Neural cell (in vitro differentiated cells): ENCODE results near the gene TRPM3. TPM values are rescaled to one million over a fixed set of nuclear protein-coding genes. Genes with fewer than 3 reads are reported as not detected.

Source experiments
- H2AFZ ChIP-seq: fragments of 200-600, 300-800 bp; sonication (generic), shearing (Covaris generic); 2 replicates; pipeline ENCODE4 v1.6.0; 2014; ENCODE audit warnings: low read depth, mild to moderate bottlenecking, antibody characterized with exemption, low read length, moderate library complexity
- H3F3A ChIP-seq: fragments of 200-600 bp; shearing (Covaris generic); 2 replicates; pipeline ENCODE4 v1.6.1; 2016; ENCODE audit warnings: mild to moderate bottlenecking, moderate library complexity, mixed read lengths, antibody characterized with exemption, low read length; ENCODE audit not compliant: insufficient read depth, poor library complexity, severe bottlenecking
- H3K27ac ChIP-seq: fragments of 200-600, 300-800 bp; sonication (generic), shearing (Covaris generic); 2 replicates; pipeline ENCODE4 v1.5.1; 2014; ENCODE audit warnings: mild to moderate bottlenecking, low read length, moderate library complexity
- H3K27me3 ChIP-seq: fragments of 300-800, 200-600 bp; sonication (generic), shearing (Covaris generic); 2 replicates; pipeline ENCODE4 v1.6.0; 2014; ENCODE audit warnings: mild to moderate bottlenecking, low read depth, low read length, moderate library complexity; ENCODE audit not compliant: insufficient read depth
- H3K36me3 ChIP-seq: fragments of 300-800, 200-600 bp; sonication (generic), shearing (Covaris generic); 2 replicates; pipeline ENCODE4 v1.5.1; 2014; ENCODE audit warnings: mild to moderate bottlenecking, antibody characterized with exemption, low read length, moderate library complexity; ENCODE audit not compliant: insufficient read depth
- H3K4me2 ChIP-seq: fragments of 300-800, 200-600 bp; sonication (generic), shearing (Covaris generic); 2 replicates; pipeline ENCODE4 v1.6.0; 2014; ENCODE audit warnings: mild to moderate bottlenecking, low read length
- H3K4me3 ChIP-seq: fragments of 300-800, 200-600 bp; sonication (generic), shearing (Covaris generic); 2 replicates; pipeline ENCODE4 v1.5.1; 2014; ENCODE audit warnings: mild to moderate bottlenecking, low read length, moderate library complexity
- H3K79me2 ChIP-seq: fragments of 200-600 bp; shearing (Covaris generic); replicated peaks from 2 replicates; pipeline ENCODE4 v1.6.0; 2014; ENCODE audit warnings: mild to moderate bottlenecking, low read length, moderate library complexity; ENCODE audit not compliant: insufficient read depth
- H3K9ac ChIP-seq: fragments of 300-800, 200-600 bp; sonication (generic), shearing (Covaris generic); 2 replicates; pipeline ENCODE4 v1.6.1; 2016; ENCODE audit warnings: mild to moderate bottlenecking, low read length, mixed read lengths
- H3K9me2 ChIP-seq: fragments of 200-600 bp; shearing (Covaris generic); 2 replicates; pipeline ENCODE4 v1.6.1; 2016; ENCODE audit warnings: mild to moderate bottlenecking, low read length, mixed read lengths; ENCODE audit not compliant: insufficient read depth
- H3K9me3 ChIP-seq: fragments of 200-600, 300-800 bp; sonication (generic), shearing (Covaris generic); 2 replicates; pipeline ENCODE4 v1.6.1; 2016; ENCODE audit warnings: mild to moderate bottlenecking, mixed run types, low read length, moderate library complexity, mixed read lengths
- H4K20me1 ChIP-seq: fragments of 200-600 bp; shearing (Covaris generic); 2 replicates; pipeline ENCODE4 v1.6.1; 2016; ENCODE audit warnings: mild to moderate bottlenecking, mixed run types; ENCODE audit not compliant: insufficient read depth
- CTCF ChIP-seq: fragments of 450-650 bp; IDR thresholded peaks from 2 replicates; pipeline ENCODE4 v1.5.1; 2014; ENCODE audit warnings: antibody characterized with exemption, mild to moderate bottlenecking, moderate library complexity; ENCODE audit not compliant: poor library complexity, severe bottlenecking
- EP300 ChIP-seq: fragments of 450-650 bp; conservative IDR thresholded peaks from 2 replicates; pipeline ENCODE4 v1.6.1; 2014; ENCODE audit warnings: antibody characterized with exemption, mild to moderate bottlenecking, moderate library complexity; ENCODE audit not compliant: poor library complexity, severe bottlenecking
- EZH2 ChIP-seq: fragments of 200-600, 300-800 bp; shearing (Covaris generic), sonication (generic); IDR thresholded peaks from 2 replicates; pipeline ENCODE4 v1.6.1; 2014; ENCODE audit warnings: antibody characterized with exemption, low read length, borderline replicate concordance, mild to moderate bottlenecking; ENCODE audit not compliant: insufficient read depth, poor library complexity, severe bottlenecking
- MXI1 ChIP-seq: fragments of 450-650 bp; conservative IDR thresholded peaks from 2 replicates; pipeline ENCODE4 v1.6.1; 2014; ENCODE audit warnings: antibody characterized with exemption, mild to moderate bottlenecking; ENCODE audit not compliant: poor library complexity, severe bottlenecking
- POLR2AphosphoS5 ChIP-seq: IDR thresholded peaks from 2 replicates; pipeline ENCODE4 v1.6.1; 2012
- RAD21 ChIP-seq: fragments of 450-650 bp; conservative IDR thresholded peaks from 2 replicates; pipeline ENCODE4 v1.6.1; 2014; ENCODE audit warnings: antibody characterized with exemption, mild to moderate bottlenecking, moderate library complexity
- REST ChIP-seq: IDR thresholded peaks from 2 replicates; pipeline ENCODE4 v1.6.1; 2012; ENCODE audit warnings: borderline replicate concordance
- SMC3 ChIP-seq: fragments of 450-650 bp; conservative IDR thresholded peaks from 2 replicates; pipeline ENCODE4 v1.6.1; 2014; ENCODE audit warnings: antibody characterized with exemption, mild to moderate bottlenecking, moderate library complexity; ENCODE audit not compliant: poor library complexity
- TAF1 ChIP-seq: IDR thresholded peaks from 2 replicates; pipeline ENCODE4 v1.6.1; 2012; ENCODE audit warnings: low read depth
- polyA plus RNA-seq: library from polyadenylated mRNA; depleted of rRNA; stranded (reverse); fragments of >200 nt; gene quantifications from 2 replicates; pipeline ENCODE4 v1.2.3, GENCODE V29; 2014

TRPM3 gene
- polyA plus RNA-seq, 1 donor from 2014 or later: 1.3 TPM

- H4K20me1 ChIP-seq: no peaks in the 10 kb centered on the region
- H3K27me3 ChIP-seq: no peaks in the 10 kb centered on the region
- no peaks in the 10 kb centered on the region for H3F3A ChIP-seq
- no peaks in the 10 kb centered on the region for H3K79me2 ChIP-seq
- H3K9me3 ChIP-seq: no peaks in the 10 kb centered on the region
- no peak for TF ChIP-seq POLR2AphosphoS5
- no peak for TF ChIP-seq EZH2
- no peak for TF ChIP-seq TAF1
- no peak for TF ChIP-seq RAD21
- TF ChIP-seq SMC3: no peak
- TF ChIP-seq MXI1: no peak
- H3K27ac ChIP-seq: no peak overlapping the region
- H3K36me3 ChIP-seq: no peaks in the 10 kb centered on the region
- H3K9me2 ChIP-seq: no peaks in the 10 kb centered on the region
- H3K4me2 ChIP-seq: no peak overlapping the region
- H3K9ac ChIP-seq: no peak overlapping the region
- no peak overlapping the region for H2AFZ ChIP-seq
- H3K4me3 ChIP-seq: no peak overlapping the region
These were observed 329.5 kb downstream of the TRPM3 start for GRCh38 chr9:70791936-70792335.

GRCh38 chr9:70789086-70789485 is 332.3 kb downstream of the TRPM3 start:
- Histone ChIP-seq H3K9me2 (no peaks in the 10 kb centered on the region), H3K4me2 (no peak overlapping the region), H3K4me3 (no peak overlapping the region), H4K20me1 (no peaks in the 10 kb centered on the region), H2AFZ (no peak overlapping the region), H3F3A (no peaks in the 10 kb centered on the region), H3K27me3 (no peaks in the 10 kb centered on the region), H3K9me3 (no peaks in the 10 kb centered on the region), H3K9ac (no peak overlapping the region), H3K79me2 (no peaks in the 10 kb centered on the region), H3K36me3 (no peaks in the 10 kb centered on the region), H3K27ac (no peak overlapping the region)
- no peak for TF ChIP-seq MXI1
- no peak for TF ChIP-seq EP300
- TF ChIP-seq TAF1: no peak
- no peak for TF ChIP-seq SMC3
- no peak for TF ChIP-seq EZH2
- no peak for TF ChIP-seq RAD21
- TF ChIP-seq REST: no peak
- TF ChIP-seq POLR2AphosphoS5: no peak
- no peak for TF ChIP-seq CTCF

- Histone ChIP-seq H3K79me2 (no peaks in the 10 kb centered on the region), H3F3A (no peaks in the 10 kb centered on the region), H3K27ac (no peak overlapping the region), H3K4me2 (no peak overlapping the region), H2AFZ (no peak overlapping the region), H3K36me3 (no peaks in the 10 kb centered on the region), H3K9me2 (no peaks in the 10 kb centered on the region), H3K27me3 (no peaks in the 10 kb centered on the region), H3K9me3 (no peaks in the 10 kb centered on the region), H3K4me3 (no peak overlapping the region), H3K9ac (no peak overlapping the region), H4K20me1 (no peaks in the 10 kb centered on the region)
- TF ChIP-seq SMC3 (no peak), TAF1 (no peak), CTCF (no peak), EP300 (no peak)
These were observed 337.0 kb downstream of the TRPM3 start for GRCh38 chr9:70784456-70784855.
